HG02938 (cell line): ENCODE results near the gene ZCCHC13.
"Not testable (repeated sequence)": the region's sequence is repeated elsewhere in the genome, so short reads cannot be mapped to it uniquely, and the experiment has no call there.

Experiments used
- ATAC-seq: cut with Tn5 transposase; IDR thresholded peaks from one replicate; pipeline ENCODE4 v1.9.1; 2021; ENCODE audit warnings: mild to moderate bottlenecking, moderate library complexity; ENCODE audit not compliant: unreplicated experiment

Gene ZCCHC13

GRCh38 chrX:74319321-74319720 lies 15.3 kb downstream of the ZCCHC13 start:
- ATAC-seq = not testable (repeated sequence)

DNA sequence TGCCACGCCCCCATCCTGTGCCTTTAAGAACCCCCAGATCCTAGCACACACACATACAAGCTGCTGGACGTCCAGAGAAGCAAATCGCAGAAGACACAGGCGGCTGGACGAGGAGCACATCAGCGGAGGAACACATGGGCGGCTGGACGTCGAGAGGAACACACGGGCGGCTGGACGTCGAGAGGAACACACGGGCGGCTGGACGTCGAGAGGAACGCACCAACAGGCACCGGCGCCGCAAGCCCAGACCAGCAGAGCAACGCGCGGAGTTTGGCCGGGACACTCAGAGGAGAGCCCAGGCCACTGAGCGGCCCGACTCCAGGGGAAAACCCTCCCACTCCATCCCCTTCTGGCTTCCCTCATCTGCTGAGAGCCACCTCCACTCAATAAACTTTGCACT lies 17.2 kb downstream of the ZCCHC13 start:
- ATAC-seq = no peak

- ATAC-seq = no peak
These were observed 20.2 kb downstream of the ZCCHC13 start for GRCh38 chrX:74324131-74324530.

DNA sequence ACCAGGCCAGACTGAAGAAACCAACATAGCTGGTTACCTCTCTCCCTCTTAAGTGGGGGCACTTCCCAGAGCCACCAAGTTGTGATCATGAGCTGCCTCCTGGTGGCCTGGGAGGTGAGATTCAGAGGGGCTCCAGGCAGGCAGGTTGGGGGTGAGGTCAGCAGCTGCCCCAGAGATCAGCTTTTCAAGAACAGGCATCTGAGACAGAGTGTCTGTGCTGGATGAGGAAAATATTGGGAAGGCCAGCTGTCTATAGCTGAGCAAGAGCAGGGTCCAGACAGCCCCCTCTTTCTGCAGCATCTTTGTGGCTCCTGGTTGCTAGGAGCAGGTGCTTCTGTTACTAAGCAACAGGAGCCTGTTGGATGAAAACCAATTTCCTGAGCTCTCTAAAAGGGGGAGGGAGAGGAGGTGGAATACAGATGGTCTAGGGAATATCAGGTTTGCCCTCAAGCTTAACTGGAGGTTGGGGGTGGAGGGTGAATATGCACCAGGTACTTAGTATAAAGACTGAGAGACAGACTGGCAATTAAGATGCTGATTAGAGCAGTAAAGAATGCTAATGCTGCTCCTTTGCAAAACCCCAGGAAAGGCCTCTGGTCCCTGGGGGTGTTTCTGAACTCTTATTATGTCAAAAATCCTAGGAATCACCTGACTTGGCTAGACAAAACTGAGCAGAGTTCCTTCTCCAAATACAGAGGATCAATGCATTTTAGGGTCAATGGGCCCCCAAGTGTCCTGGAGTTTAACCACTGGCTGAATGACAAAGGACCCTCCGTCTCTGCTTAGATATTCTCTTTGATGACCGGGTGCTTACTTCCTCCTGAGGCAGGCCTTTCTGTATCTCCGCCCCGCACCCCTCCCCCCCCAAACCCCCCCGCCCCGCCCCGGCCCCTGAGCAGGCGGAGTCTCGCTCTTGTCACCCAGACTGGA lies 21.4 kb downstream of the ZCCHC13 start:
- ATAC-seq = no peak

DNA sequence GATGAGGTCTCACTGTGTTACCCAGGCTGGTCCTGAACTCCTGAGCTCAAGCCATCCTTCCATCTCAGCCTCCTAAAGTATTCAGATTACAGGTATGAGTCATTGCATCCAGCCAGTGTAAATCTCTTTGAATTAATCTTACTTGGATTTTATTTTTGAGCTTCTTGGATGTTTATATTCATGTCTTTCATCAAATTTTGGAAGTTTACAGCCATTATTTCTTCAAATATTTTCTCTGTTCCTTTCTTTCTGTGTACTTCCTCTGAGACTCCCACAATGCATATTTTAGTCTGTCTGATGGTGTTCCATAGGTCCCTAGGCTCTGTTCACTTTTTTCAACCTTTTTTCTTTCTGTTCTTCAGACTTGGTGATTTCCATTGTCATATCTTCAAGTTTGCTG lies 34.9 kb downstream of the ZCCHC13 start:
- no peak for ATAC-seq

DNA sequence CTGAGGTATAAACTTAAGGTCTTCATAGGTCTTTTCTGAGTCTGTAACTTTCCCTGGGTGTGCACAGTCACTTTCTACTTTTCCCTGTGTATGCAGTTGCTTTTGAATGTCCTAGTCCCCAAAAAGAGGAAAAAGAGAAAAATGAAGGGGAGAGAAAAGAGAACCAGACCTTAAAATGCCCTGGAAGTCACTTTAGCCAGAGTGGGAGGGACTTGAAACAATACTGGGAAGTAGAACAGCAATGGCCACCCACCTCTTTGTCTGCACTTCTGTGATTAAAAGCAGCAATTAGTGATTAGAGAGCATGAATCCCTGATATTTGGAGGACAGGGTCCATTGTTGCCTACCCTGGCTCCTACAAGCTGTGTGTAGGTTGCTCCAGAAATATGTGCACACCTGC lies 36.1 kb downstream of the ZCCHC13 start:
- ATAC-seq = no peak

DNA sequence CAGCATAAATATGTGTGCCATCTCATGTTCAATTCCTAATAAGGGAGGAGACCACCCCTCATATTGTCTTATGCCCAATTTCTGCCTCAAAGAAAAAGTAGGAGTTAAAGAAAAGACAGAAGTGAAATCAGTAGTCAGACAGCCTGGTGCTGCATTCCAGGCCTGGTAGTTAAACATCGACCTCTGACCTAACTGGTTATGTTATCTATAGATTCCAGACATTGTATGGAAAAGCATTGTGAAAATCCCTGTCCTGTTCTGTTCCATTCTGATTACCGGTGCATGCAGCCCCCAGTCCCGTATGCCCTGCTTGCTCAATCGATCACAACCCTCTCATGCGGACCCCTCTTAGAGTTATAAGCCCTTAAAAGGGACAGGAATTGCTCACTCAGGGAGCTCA lies 38.2 kb downstream of the ZCCHC13 start:
- ATAC-seq = not testable (repeated sequence)

DNA sequence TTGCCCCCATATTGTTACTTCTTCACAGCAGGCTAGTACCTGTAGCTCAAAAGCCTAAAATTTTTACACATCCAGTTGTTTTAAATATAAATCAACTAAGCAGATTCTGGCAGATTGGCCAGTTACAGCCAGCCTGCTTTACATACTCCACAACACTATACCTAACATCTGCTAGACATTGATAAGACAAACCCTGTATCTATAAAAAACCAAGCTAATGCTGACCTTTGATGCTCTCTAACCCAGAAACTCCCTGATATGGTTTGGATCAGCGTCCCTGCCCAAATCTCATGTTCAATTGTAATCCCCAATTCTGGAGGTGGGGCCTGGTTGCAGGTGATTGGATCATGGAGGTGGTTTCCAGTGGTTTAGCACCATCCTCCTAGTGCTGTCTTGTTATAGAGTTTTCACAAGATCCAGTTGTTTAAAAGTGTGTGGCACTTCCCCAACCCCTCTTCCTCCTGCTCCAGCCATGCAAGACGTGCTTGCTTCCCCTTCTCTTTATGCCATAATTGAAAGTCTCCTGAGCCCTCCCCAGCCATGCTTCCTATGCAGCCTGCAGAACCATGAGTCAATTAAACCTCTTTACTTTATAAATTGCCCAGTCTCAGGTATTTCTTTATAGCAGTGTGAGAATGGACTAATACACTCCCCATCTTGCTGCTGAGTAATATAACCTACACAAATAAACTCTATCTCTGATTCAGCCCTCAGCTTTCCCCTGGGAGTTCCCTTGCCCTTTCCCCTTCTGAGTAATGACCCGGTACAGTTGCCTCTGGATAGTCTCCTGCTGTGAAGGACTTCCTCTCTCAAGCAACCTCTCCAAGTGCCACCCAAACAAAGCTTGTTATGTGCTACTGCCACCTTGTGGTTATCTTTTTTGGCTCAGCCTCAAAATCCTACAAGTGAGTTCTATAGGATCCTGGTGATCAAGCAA lies 39.6 kb downstream of the ZCCHC13 start:
- peak; percentile 71 for ATAC-seq

DNA sequence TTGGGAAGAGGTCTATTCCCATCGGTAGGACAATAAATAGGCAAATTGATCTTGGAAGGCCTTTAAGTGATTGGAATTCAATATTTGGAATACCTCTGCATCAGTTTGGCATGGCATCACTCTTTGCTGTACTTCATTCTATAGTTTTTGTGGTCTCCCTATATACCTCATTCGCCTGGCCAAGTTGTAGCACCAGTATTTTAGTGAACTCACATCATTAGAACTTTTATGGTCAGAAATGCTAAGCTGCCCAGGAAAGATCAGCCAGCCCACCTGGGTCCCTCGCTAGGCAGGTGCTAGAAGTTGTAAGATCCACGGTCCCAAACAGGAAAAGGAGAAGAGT lies 40.3 kb downstream of the ZCCHC13 start:
- ATAC-seq = peak; percentile 10

DNA sequence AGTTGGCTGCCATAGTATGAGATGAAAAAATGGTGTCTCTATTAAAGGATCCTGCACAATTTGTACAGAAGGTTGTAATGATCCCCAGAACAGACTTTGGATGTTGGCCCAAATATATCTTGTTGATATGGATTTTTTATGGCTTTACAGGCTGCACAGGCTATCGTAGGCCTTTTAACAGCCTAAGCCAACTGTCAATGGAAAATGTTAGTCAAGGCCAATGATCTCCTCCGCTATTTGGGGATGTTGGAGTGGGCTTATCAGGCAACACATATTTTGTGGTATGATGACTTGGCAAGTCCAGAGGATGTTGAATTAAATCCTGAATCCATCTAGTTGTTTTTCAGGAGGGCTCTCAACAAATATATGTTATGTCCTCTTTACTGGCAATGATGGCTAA lies 42.1 kb downstream of the ZCCHC13 start:
- no peak for ATAC-seq

GRCh38 chrX:74349387-74349786 lies 45.4 kb downstream of the ZCCHC13 start:
- no peak for ATAC-seq

DNA sequence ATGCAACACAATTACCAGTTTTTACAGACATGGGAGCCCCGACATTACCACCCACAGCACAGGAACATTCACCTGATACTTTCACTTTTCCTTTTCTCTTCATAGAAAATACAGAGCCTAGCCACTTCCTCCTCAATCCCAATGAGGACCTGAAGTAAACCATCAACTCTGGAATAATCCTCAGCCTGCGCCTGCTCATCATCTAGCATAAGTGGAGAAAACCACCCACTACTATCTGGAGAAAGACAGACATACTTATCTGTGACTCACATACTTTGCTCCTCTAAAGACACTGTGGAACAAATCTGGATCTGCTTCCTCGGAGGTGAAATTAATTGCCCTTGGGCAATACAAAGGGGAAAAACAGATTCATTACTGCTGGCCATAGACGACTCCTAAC lies 47.8 kb downstream of the ZCCHC13 start:
- ATAC-seq = no peak

DNA sequence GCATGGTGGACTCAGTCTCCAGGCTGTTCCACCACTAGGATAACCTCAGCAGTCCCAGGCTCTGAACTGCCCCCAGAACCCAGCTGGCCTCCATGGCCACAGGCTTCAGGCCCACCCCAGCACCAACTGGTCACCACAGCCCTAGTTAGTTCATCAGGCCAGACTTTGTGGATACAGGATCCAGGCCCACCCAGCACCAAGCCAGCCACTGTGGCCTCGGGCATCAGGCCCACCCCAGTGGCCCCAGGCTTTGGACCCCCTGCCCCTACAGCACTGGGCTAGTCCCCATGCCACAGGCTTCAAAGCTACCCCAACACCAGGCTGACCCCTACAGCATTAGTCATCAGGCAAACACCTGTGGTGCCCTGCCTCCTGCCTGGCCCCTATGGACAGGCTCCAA lies 50.0 kb downstream of the ZCCHC13 start:
- no peak for ATAC-seq
